GM18505 (cell line): ENCODE results near the gene KMT2B.
"Not testable (repeated sequence)": the region's sequence is repeated elsewhere in the genome, so short reads cannot be mapped to it uniquely, and the experiment has no call there.

Source experiments
- ATAC-seq: cut with Tn5 transposase; IDR thresholded peaks from one replicate; pipeline ENCODE4 v1.9.1; 2021; ENCODE audit not compliant: unreplicated experiment
- POLR2A ChIP-seq: IDR thresholded peaks from 4 replicates; pipeline ENCODE4 v1.6.1; 2011; ENCODE audit warnings: borderline replicate concordance; ENCODE audit not compliant: insufficient read depth, insufficient read length; ENCODE audit errors: extremely low read depth

Gene KMT2B

DNA sequence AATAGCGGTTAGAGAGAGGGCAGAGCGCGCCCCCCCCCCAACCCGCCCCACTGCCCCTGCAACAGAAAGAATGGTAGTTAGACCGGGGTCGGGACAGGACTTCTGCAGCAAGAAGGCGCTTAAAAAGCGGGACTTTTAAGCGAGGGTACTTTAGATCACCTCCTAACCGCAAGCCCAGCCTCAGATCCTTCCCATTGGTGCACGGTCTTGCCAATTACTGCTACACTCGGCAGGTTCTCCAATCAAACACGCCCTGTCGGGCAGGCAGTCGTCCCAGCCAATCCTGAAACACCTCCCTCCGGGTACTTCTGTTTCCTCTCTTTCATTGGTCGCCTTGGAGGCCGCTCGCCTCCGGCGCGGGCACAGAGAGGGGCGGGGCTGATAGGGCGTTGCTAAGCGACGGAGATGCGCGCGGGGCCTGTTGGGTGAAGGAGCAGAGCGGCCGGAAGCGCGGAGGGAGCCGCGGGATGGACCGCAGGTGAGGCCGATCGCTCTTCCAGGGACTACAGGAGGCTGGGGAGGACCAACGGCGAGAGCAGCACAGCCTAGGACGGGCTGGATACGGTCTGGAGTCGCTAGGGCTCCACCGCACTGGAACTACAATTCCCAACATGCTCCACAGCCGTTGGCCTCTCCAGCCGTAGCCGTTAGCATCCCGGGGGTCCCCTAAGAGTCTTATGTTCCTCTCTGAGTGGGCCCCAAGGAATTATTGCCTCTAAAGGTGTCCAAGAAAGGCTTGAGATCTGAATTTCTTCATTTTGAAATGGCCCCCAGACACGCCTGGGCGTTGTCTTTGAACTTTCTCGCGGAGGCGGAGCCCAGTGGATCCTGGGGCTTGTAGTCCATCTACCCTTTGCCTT, 40.2 kb downstream of the KMT2B start, which contains the start of gene PROSER3:
TSS of gene PROSER3 (plus strand) at position 428 of the 860 bp plus-strand sequence. CDS start at position 468, 40 bp downstream.
- ATAC-seq: peak; percentile 91
- TF ChIP-seq POLR2A: peak; percentile 69

DNA sequence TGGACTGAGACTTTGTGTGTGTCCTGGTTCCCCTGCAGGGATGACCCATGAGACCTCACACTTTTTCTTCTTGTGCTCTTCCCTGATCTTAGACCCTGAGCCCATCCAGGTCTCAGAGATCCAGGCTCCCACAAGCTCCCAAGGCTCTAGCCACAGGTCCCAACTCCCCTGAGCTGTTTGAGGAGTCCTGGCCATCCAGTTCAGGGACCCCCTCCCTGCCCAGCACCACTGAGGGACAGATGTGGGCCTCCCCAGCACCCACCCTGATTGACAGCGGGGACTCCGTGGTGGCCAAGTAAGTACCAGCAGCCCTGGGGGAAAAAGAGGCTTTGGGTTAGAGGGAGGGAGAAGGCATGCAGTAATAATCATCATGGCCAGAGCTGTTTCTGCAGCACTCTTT, 41.9 kb downstream of the KMT2B start:
- no peak for ATAC-seq
- TF ChIP-seq POLR2A: no peak

DNA sequence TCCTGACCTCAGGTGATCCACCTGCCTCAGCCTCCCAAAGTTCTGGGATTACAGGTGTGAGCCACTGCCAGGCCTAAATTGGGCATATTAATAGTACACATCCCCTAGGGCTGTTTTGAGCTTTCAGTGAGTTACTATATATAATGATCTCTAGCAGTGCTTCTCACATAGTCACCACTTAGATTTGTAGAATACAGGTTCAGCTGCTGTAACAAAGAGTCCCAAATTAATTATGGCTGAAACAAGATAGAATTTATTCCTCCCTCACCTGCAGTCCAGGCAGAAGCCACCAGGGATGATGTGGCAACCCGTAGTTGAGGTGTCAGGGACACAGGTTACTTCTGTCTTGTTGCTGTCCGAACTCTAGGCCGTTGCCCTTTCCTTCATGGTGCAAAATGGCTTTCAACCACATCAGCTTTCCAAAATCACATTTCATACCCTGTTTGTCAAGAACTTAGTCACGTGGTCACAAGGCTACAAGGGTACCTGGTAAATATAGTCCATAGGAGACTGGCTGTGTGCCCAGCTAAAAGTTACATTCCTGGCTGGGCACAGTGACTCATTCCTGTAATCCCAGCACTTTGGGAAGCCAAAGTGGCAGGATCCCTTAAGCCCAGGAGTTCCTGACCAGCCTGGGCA, 43.0 kb downstream of the KMT2B start:
- no peak for ATAC-seq
- no peak for TF ChIP-seq POLR2A

DNA sequence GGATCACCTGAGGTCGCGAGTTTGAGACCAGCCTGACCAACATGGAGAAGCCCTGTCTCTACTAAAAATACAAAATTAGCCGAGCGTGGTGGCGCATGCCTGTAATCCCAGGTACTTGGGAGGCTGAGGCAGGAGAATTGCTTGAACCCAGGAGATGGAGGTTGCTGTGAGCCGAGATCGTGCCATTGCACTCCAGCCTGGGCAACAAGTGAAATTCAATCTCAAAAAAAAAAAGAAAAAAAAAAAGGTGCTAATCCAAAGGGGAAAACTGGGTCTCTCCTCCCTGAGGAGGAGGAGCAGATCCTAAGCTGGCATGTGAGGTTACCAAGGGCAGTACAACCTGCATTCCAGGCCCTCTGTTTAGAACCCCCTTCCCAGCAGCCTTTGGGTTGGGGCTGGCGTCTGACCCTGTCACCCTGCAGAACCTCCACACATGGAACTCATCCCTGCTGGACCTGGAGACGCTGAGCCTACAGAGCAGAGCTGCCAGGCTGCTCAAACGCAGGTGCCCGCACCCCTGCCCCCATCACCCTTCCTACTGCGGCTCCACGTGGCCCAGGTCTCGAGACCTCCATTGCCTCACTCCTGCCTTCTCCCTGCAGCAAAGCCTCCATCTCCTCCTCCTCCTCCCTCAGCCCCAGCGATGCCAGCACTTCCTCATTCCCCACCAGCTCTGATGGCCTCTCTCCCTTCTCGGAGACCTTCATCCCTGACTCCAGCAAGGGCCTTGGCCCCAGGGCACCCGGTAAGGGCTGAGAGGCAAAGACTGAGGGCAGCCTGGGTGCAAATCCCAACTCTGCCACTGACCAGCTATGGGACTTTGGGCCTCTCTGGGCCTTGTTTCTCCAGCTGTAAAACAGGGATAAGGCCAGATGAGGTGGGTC, 46.9 kb downstream of the KMT2B start:
- no peak for ATAC-seq
- no peak for TF ChIP-seq POLR2A

GRCh38 chr19:35766571-35767104, 48.8 kb downstream of the KMT2B start:
- TF ChIP-seq POLR2A: no peak
- no peak for ATAC-seq

DNA sequence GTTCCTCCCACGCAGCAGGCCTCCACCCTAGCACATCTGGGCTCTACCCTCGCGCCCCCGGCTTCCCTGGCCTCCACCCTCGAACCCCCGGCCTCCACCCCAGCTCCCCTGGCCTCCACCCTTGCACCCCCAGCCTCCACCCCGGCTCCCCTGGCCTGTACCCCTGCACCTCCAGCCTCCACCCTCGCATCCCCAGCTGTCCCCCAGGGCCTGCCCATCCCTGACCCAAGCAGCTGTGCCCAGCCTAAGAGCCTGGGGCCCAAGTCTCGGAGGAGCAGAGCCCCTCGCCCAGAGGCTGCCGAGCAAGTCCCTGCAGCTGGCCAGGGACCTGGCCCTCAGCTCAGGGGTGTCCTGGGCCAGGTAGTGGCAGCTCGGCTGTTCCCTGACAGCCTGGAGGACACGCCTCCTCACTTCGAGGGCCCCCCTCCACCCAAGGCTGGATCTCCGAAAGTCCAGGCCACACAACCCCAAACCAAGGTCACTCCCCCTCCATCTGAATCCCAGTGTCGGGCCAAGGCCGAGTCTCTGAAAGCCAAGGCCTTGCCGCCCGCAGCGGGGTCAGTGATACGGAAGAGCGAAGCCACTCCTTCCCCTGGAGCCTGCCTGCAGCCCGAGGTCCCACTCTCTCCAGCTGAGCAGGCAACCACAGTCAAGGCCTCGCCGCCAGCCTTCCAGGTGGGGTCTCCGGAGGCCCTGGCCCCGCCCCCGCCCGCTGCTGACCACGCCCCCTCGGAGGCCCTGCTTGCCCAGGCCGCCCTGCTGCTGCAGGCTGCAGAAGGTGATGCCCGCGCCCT, 49.7 kb downstream of the KMT2B start:
- no peak for ATAC-seq
- TF ChIP-seq POLR2A: no peak

- no peak for TF ChIP-seq POLR2A
- ATAC-seq: no peak
These were observed 50.2 kb downstream of the KMT2B start for GRCh38 chr19:35768082-35768421.

DNA sequence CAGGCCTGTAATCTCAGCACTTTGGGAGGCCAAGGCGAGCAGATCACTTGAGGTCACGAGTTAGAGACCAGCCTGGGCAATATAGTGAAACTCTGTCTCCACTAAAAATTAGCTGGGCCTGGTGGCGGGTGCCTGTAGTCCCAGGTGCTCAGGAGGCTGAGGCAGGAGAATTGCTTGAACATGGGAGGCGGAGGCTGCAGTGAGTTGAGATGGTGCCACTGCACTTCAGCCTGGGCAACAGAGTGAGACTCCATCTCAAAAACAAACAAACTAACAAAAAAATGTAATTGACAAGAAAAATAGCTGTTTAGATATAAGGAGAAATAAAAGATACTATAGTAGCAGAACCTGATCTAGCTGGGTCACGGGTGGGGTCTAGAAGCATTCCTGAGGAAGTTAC, 54.6 kb downstream of the KMT2B start:
- ATAC-seq: not testable (repeated sequence)

- TF ChIP-seq POLR2A: no peak
- no peak for ATAC-seq
These were observed 55.4 kb downstream of the KMT2B start for GRCh38 chr19:35773020-35773806.

DNA sequence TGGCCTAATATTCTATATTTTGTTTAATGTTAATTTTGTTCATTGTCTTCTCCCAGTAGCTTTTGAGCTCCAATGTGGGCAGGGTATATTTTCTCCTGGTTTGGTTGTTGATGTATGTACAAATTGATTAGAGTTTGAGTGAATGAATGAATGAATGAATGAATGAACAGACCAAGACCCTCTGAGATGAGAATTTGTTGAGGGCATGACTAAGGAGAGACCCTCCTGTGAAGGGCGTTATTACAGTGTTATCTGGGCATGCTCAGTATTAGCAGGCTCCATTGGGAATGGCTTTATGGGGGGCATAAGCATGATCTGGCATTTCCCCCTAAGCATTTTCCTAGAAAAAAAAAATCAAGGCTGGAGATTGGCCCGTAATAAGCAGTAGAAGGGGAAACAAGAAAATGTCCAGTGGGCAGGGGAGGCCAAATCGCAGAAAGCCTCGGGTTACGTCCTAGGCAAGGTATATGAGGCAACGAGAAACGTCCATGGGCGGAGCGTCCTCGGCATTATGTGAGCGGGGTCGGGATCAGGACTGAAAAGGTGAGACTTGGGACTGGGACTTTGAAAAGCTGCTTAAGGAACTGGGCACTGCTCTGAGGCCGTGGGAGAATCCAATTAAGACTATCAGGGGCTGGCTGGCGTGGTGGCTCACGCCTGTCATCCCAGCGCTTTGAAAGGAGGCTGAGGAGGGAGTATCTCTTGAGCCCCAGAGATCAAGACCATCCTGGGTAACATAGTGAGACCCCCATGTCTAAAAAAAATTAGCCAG, 56.7 kb downstream of the KMT2B start:
- ATAC-seq: no peak
- no peak for TF ChIP-seq POLR2A

GRCh38 chr19:35775046-35775297, 57.2 kb downstream of the KMT2B start:
- no peak for TF ChIP-seq POLR2A
- no peak for ATAC-seq

- no peak for TF ChIP-seq POLR2A
- ATAC-seq: peak; percentile 85
These were observed 57.7 kb downstream of the KMT2B start, which contains the start of gene ARHGAP33 for GRCh38 chr19:35775298-35776101. Gene ARHGAP33 (plus strand): TSS chr19:35775564. CDS start chr19:35775659, 95 bp downstream.
